Nucleus accumbens (tissue), 56 donors: Measurements from ENCODE around the gene DPEP3.

Source experiments
- DNase-seq, 56 donors: peaks; one replicate each; lab custom pipeline; 2025; lab: John Stamatoyannopoulos, UW

Gene DPEP3

DNA sequence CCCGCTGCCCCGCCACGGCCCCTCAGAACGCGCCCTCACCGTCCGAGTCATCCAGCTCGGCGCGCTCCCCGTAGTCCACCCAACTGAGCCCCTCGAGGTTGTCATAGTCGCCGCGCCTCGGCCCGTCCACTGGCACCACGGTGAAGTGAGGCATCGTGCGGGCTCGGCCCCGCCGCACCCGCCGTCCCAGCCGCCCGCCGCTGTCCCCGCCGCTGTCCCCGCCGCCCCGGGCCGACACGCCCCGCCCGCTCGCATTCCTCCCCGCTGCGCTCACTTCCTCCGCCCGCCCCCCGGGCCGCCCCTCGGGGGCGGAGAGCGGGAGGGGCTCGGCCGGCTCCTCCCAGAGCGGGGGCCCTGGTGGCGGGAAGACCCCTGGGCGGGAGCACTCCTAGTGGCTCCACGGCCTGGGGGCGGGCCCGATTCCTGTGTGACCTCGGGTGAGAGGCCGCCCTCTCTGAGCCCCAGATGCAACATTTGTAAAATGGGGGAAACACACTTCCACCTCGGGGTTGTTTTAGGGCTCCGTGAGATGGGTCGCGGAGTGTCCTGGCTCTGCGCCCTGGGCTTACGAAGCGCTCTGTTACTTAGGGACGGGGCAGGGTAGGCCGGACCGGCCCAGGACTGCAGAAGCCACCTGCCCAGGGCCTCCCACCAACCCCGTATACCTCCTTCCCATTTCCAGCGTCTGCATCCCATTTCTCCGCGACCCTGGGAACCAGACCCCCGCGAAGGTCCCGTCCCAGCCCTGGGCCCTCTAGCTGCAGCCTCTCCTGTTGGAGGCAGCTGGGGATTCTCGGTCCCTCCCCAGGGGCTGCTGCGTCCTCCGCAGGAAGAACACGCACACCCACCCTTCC lies 11.7 kb downstream of the DPEP3 start, which contains the start of gene SLC12A4:
Gene SLC12A4, minus strand, starts transcription at position 238 of the 854 bp plus-strand sequence. Its CDS starts 84 bp downstream, at position 154.
- DNase-seq, result peak in 47 of 56 donors; percentile 12 to 82 (median 42)

DNA sequence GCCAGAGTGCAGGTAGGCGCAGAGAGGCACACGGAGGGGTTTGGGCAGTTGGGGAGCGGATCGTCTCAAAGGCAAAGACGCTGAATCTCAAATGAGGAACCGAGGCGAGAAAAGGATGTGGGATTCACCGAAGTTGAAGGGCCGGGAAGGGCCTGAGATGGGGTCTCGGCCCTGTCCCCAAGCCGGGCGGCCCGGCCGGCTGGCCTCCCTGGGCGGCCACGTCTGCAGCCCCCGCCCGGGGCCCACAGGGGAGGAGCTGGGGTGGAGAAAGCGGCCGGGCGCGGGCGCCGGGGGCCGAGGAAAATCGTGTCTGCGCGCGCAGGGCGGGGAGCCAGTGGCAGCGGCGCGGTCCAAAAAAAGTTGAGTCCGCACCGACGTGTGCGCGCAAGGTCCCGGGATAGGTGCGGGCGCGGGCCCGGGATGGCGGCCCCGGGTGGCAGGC lies 12.3 kb downstream of the DPEP3 start:
- peak in 1 of 56 donors; percentile 44 for DNase-seq

DNA sequence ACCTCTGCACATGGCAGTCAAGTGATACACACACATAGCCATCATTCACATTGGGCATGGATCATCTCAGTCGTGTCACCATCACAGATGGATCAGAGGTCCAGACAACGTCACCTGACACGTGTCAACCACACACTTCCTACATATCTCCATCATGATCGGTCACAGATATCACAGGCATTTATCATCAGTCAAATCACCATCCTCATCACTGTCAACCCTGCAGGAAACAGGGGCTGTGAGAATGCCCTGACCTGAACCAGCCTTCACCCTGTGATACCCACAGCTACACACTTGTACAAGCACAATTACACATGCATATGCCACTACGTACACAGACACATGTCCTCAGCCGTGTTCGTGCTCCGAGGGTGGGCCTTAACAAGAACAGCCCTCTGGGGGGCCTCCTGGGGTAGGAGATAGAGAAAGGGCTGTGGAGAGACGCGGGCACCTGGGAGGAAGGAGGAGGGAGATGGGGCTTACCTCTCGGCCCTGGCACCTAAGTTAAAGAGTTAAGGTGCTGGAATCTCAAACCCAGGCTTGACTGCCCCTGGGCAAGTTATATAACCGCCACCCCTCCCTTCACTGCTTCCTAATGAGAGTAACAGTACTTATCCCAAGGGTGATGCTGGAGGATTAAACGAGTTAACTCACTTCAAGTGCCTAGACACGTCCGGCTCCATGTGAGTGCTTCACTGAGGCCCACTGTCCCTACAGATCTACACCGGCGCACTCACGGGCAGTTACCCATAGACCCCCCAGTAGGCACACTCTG lies 12.9 kb downstream of the DPEP3 start:
- no peak for DNase-seq

DNA sequence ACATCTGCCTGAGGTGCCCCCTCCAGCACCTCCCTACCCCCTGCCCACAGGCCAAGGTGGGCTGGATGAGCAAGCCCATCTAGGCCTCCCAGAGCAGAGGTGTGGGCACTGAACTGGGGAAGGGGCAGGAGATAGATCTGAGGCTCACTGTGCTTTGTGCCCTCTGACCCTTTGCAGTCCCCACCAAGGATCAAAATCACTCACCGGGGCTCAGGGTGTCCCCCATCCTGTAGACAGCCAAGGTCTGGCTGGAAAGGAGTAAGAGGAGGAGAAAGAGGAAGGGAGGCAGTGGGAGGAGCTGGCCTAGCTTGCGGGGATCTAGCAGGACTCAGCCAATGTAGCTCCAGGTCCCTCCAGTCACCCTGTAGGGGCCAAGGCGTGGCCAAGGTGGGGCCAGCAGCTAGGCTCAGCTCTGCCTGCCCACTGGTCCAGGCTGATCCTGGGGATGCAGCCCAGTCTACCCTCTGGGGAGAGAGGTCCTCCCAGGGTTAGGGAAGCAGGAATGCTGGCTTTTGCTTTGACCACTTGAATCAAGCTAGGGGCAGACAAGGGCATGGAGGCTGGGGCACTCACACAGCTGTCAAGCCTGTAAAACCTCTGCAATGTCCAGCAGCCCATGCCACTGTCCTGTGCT lies 13.6 kb downstream of the DPEP3 start:
- no peak for DNase-seq

DNA sequence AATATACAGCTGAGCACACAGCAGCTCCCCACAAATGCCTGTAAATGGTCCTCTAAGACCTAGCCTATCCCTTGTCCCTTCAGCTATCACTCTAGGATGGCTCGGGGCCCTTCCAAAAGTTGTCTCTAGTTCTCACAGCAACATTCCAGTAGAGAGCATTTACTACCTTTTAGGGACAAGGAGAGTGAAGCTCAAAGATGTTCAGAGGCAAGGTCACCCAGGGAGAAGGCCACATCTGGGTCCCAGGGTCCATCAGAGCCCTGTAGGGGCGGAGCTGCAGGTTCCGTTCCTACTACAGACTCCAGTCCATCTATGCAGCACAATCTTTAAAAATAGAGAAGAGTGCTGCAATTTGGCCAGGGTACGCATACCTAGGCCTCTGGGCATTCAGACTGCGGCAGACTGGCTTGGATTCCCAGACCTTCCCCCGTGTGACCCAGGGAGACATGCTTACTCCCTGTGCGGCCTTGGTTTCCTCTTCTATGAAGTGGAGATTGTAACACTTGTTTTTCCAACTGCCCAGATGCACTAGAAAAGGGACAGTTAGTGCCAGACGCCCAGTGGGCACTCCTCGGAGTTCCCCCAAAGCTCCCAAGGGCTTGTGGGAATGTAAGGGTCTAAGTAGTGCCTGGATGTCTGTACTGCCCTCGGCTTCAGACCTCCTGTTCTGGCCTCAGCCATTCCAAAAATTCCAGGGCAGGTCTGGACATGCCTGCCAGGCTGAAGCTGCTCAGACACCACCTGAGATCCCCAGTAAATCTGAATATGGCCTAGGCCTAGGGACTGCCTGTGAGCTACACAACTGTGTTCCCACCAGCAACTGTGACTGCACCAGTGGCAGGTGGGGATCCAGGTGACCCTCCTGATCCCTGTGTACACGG lies 14.4 kb downstream of the DPEP3 start:
- DNase-seq, result no peak

DNA sequence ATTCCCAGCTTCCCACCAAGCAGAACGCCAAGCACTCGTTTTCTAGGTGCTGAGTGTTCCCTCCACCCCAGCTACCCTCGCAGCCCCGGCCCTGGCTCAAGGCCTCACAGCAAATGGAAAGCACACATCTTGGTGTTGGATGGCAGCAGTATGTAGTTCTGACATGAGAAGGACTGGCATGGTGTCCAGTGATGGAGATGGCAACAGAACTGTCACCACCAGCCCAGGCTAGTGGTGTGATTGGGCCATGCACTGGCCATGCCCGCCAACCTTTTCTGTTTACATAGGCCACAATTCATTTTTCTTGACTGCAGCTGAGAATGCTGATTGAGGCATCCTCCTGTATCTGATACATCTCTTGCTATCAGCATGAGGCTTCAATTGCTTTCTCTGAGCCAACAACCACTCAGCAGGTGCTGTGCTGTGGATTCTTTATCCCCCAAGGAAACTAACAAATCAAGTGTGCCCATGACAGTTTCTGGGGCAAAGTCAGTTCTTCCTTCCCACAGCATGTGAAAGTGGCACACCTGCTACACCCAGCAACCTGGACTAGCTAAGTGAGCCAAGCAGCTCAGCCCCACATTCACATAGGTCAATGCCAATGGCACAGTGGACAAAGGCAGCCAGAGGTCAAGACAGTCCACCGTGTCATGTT lies 15.7 kb downstream of the DPEP3 start:
- no peak for DNase-seq

DNA sequence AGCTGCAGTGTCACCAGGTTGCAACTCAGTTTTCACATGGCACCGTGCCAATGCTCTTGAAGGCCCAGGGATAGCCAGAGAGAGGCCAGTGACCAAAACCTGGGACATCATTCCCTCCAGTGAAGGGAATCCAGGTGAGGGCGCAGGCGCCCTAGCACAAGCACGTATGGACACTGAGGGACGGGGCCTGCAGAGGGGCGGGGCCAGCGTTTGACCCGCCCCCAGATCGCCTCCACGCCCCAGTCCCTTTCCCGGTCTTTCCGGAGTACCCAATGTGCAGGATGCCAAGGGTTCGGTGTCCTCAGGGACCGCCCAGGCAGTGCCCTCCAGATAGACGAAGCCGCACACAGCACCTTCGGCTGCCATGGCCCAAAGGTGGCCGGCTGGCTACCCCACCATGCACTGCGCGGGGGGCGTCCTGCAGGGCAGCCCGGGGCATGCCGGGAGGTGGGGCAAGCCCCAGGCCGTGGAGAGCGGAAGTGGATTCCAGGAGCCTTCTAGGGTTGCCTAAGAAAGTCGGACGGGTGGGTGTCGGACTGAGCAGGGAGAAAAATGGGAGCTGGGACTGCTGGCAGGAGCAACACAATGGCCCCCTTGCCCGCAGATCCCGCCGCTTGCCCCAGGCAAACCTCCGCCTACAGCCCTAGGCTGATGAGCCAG lies 16.5 kb downstream of the DPEP3 start:
- DNase-seq, result peak in 3 of 56 donors; percentile 26 to 61 (median 27)

DNA sequence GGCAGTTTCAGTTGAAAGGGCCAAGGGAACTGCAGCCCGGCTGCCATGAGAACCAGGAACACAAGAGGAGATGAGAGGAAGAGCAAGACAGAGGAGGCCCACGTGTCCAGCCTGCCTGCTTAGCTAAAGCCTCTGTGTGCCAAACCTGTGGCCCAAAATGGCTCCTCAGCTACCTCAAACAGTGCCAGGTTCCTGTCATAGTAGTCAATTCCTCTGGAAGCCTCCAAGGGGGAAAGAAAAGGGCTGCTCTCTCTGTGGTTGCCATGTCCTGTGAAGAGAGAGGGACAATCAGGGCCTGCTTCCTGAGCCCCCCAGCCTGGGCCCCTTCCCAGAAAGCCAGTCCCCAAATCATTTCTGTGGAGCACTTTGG lies 17.0 kb downstream of the DPEP3 start:
- peak in 12 of 56 donors; percentile 15 to 61 (median 36) for DNase-seq

DNA sequence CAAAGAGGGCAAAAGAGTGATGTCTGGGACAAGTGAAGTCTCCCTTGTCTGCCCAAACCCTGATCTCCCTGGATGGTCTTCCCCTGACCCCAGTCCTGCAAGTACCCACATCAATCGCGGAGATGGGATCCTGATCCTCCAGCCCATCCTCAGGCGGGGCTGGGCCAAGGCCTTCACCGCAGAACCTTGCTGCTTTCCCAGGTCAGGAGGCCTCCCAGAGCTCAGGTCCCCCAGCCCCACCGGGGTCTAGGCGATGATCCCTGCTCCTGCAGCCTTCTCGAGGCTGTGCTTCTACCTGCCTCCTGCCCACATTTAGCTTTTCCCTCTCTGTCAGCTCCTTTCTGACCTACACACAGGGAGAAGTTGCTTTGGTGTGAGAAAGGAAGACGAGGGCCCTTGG lies 18.2 kb downstream of the DPEP3 start:
- DNase-seq, result no peak

DNA sequence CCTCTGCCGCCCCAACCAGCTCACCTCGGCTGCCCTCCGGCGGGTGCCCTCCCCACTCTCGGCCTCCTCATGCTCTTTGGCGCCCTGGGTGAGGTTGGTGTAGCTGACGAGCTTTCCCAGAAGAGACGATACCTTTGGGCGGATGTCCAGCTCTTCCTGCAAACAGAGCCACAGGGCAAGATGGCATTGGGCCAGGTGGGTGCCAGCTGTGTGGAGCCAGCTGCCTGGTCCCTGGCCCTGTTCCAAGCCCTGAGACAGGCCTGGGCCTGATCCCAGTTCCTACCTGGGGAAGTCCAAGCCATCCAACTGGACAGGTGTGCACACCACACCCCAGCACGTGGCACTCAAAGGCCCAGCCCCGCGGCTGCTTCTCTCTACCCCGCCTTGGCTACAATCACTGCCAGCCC lies 18.7 kb downstream of the DPEP3 start:
- no peak for DNase-seq

DNA sequence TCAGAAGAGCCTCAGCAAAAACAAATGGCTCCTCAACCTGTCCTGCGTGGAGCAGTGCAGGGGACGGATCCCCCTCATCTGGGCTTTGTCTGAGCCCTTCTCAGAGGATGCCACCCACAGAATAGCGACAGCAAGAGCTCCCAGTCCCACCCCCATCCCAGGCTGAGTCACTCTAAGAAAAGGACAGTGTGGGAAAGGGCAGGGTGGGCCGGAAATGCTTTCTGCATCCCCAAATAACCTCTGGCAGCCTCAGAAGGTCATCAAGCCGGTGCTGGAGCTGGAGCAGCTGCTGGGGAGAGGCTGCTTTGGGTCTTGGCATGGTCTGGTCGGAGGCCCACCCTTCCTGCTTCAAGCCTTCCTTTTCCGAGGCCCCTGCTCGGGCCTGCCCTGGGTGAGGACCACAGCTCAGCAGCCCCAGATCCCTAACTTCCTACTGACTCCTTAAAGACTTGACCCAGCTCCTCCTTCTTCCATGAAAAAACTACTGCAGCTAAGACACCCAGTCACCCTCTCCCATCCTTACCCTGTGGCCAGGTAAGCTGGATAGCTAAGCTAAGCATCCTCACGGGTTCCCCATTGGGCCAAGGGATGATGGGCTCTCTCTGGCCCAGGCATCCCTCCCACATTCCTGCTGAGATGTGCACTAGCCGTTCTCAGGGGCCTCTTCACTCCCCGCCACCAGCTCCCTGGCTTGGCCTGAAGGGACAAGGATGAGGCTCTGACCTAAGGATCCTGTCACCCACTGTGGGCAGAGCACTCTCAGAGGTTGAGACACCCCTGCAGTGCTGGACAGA lies 20.6 kb downstream of the DPEP3 start:
- DNase-seq, result no peak

DNA sequence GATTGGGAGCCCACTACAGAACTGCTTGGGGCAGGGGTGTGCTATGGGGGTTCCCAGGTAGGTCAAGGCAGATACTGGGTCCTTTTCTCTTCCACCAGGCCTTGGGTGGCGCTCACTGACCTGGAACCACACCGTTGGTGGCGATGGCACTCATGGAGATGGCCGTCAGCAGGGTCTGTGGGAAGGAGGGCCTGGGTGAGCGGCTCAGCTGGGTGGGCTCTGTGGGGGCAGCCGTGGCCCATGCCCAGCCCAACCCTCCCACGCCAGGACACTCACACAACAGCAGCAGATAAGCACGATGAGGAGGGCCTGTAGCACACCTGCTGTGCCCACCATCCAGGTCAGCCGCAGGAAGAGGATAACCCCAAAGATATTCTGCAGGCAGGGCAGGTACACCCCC lies 22.7 kb downstream of the DPEP3 start:
- no peak for DNase-seq

DNA sequence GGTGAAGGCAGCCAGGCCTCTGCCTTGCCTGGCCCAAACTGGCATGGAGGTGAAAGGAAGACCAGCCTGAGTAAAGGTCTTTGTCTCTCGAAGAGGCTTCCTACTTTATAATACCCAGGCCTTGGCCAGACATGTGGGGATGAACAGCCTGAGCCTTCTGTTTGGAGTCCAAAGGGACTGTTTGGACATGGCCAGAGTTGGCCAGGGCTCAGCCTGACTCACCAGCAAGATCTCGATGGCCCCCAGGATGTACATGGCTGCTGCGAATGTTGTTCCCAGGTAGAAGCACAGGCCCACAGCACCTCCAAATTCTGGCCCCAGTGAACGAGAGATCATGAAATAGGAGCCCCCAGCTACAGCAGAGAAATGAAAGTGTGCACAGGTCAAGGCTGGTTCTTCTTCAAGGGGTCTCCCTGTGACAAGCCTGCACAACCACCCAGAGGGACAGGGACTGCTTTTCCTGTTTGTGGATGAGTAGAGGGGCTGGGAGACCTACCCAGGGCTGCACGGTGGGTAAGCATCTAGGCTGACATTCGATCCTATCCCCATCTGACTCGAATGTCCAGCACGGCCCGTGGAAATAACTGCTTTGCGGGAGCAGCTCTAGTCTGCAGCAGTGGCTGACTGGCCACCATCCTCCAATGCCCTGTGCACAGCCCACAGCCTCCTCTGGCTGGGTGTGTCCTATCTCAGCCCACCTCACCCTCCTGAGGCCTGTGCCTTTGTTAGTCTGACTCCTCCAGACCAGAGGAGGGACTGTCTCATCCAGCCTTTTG lies 25.7 kb downstream of the DPEP3 start:
- no peak for DNase-seq

DNA sequence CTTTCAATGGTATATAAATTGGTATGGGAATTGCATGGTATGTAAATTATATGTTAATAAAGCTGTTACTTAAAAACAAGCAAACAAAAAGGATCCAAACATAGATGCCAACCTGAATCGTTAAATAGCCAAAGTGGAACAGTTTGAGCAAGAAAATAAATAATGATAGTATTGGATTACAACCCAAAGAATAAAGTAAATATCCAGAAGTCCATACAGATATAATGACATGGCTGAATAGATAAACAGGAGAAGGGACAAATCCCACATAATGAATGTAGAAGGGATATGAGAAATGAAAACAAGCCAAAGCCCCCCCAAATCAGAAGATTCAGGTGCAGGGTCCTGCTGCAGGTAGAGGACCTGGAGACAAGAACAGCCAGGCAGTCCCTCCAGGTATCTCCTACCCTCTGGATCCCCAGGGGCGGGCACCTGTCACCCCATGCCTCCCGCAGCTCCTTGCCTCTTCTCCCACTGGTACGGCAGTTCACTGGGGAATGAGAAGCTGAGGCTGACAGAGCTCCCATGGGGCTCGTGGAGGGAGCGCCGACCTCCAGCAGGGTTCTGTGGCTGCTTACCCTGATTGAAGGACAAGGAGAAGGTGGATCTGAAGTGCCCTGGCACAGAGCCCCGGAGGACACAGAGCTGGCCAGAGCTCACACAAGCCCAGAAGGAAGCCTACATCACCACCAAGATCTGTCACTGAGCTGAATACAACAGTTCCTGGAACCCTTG lies 26.5 kb downstream of the DPEP3 start:
- DNase-seq, result no peak

DNA sequence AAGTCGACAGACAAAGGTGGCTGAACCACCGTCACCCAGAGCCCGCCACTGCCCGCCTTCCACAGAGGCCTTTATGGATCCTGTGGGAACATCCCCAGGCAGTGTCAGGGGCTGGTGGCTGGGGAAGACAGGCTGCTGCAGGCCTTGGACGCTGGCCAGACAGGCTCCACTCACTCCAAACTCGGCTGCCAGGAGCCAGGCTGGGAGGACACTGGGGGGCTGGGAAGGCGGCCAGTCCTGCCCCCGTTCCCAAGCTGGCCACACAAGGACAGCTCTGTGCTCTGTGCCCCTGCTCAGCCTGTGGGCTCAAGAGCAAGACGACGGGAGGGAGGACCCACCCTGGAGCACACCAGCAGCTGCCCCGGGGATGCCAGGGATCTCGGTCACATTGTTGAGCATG lies 28.8 kb downstream of the DPEP3 start:
- DNase-seq, result peak in 54 of 56 donors; percentile 43 to 94 (median 86)

DNA sequence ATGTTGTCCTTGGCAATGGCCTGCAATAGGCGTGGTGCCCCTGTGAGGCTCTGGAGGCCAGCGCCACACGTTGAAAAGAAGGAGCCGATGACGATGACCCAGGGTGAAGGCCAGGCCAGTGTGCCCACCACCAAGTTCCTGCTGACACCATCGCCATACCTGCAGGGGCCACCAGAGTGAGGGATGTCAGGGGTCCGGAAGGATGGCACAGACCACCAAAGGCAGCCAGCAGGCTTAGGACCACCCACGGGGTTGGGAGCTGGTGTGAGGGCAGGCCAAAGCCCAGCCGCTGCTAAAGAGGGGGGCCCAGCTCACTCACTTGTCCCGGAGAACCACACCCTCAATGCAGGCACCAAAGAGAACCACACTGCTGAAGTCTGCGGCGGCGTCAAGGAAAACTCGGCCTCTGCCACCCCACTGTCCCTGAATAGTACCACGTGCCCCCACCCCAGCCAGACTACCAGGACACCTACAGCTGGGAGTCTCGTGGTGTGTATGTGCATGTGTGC lies 29.9 kb downstream of the DPEP3 start:
- no peak for DNase-seq
